Effector memory CD8-positive, alpha-beta T cell (primary cell): ENCODE measurements around the gene ALKBH5.

ENCODE experiments used
- ATAC-seq: fragments of 150-1000 bp; cut with Tn5 transposase; replicated peaks from 2 replicates; pipeline ENCODE4 v1.10.0; 2021; ENCODE audit warnings: mild to moderate bottlenecking, moderate library complexity
- DNase-seq, 3 experiments: peaks; one replicate each; pipeline ENCODE4 v3.0.0; 2021
- H3K27ac Mint-ChIP-seq, 2 donors: one replicate each; pipeline ENCODE4 v1.8.0; 2022; ENCODE audit warnings: mild to moderate bottlenecking in 2 of 2, mixed read lengths in 2 of 2, moderate library complexity in 2 of 2
- H3K27me3 Mint-ChIP-seq, 2 donors: one replicate each; pipeline ENCODE4 v1.8.0; 2022; ENCODE audit warnings: mixed read lengths in 2 of 2
- H3K36me3 Mint-ChIP-seq: one replicate; pipeline ENCODE4 v1.8.0; 2022; ENCODE audit warnings: mild to moderate bottlenecking, moderate library complexity, mixed read lengths; ENCODE audit not compliant: insufficient read depth
- H3K4me1 Mint-ChIP-seq, 2 donors: one replicate each; pipeline ENCODE4 v1.8.0; 2022; ENCODE audit warnings: low read depth in 2 of 2, mixed read lengths in 2 of 2
- H3K4me3 Mint-ChIP-seq, 2 donors: one replicate each; pipeline ENCODE4 v1.8.0; 2022; ENCODE audit warnings: mild to moderate bottlenecking in 2 of 2, mixed read lengths in 2 of 2, moderate library complexity in 2 of 2
- H3K9me3 Mint-ChIP-seq, 2 donors: one replicate each; pipeline ENCODE4 v1.8.0; 2022; ENCODE audit warnings: mixed read lengths in 2 of 2

ALKBH5 gene

DNA sequence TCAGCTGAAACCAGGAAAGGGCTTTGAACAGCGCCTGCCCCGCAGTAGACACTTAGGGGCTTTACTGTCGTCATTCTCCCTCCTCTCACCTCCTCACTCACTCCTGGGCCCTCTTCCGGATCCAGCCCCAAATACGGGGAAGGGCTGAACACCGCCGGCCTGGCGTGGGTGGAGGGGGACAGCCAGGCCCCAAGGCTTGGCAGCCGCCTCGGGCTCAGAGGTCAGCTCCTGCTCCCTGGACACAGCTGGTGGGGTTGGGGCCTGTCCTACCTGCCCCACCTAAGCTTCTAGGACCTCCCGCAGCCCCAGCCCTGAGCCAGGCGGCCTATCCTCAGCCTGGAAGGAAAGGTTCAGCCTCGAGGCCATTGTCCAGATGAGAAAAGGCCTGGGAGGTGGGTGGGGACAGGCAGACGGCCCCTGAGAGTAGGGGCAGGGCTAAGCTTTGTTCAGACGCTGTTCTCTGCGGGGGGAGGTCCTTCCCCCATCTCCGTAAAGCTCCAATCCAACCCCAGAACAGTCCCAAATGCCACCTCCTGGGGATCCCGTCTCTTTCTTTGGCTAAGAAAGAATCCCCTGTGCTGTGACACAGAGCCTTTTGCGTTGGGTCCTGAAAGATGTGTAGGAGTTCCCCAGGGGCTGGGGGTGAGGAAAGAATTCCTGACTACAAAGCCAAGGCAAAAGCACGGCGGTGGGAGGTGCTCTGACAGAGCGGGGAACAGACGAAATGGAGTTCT is 40.9 kb downstream of the ALKBH5 start:
- Mint-ChIP-seq H3K27ac (peak overlapping the region in 1 of 2 donors; percentile 51), H3K9me3 (no peaks in the 10 kb centered on the region), H3K27me3 (no peaks in the 10 kb centered on the region), H3K4me3 (peak overlapping the region; percentile 60 to 97), H3K4me1 (peaks cover 30 to 35% of the 10 kb centered on the region in 2 donors), H3K36me3 (peaks cover 9% of the 10 kb centered on the region)
- no peak for DNase-seq
- ATAC-seq = no peak

DNA sequence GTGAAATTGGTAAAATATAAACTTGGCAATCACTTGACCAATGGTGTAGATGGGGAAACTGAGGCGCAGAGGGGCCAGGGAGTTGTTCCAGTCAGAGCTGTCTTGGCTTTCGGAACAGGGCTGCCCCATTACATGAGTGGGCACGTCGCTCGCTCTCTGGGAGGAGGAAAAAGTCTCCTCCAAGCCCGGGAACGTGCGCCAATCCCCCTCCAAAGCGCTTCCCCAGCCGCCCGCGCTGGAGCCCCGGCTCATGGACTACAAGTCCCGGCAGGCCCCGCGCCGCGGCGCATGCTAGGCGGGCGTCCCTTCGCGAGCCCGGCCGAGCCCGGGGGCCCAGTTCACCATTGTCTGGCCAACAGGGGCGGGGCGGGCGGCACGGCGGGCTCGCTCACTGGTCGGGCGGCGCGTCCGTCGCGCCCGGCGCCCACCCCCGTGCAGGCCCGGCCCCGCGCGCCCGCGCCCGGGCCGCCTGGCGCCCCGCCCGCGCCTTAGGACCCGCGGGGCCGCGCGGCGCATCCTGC is 41.6 kb downstream of the ALKBH5 start, which contains the start of gene LLGL1:
Gene LLGL1, plus strand, starts transcription at position 515 of the 521 bp plus-strand sequence. CDS start 48 bp downstream, outside the sequence.
- Mint-ChIP-seq H3K9me3 (no peaks in the 10 kb centered on the region), H3K36me3 (peaks cover 9% of the 10 kb centered on the region)

DNA sequence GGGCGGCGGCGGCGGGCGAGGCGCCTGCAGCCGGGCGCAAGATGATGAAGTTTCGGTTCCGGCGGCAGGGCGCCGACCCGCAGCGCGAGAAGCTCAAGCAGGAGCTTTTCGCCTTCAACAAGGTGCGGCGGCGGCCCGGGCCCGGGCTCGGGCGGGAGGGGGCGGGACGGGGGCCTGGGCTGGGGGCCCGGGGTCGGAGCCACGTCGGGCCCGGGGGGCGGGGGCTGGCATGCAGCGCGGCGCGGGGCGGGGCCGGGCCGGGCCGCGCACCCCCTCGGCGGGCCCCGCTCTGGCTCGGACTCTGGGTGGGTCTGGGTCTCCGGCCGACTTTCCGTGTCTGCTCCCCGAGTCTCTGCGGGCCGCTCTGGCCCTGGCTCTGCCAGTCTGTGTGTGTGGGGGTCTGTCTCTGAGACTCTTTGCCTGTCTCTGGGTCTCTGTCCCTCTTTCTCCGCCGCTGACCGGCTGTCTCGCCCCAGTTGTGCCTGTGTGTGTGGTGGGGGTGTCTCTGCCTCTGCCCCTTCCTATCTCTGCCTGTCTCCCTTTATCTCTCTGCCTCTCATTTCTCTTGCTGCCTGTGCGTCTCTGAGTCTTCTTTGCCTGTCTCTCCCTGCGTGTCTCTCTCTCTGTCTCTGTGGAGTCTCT is 42.1 kb downstream of the ALKBH5 start:
- Mint-ChIP-seq H3K4me3 (peak overlapping the region; percentile 88 to 97), H3K27me3 (no peaks in the 10 kb centered on the region), H3K4me1 (peaks cover 30 to 35% of the 10 kb centered on the region in 2 donors), H3K9me3 (no peaks in the 10 kb centered on the region), H3K36me3 (peaks cover 9% of the 10 kb centered on the region), H3K27ac (peak overlapping the region; percentile 59 to 87)
- DNase-seq (no peak), ATAC-seq (no peak)

More for the DNA sequence above, 41.6 kb downstream of the ALKBH5 start, which contains the start of gene LLGL1:
- H3K4me1 Mint-ChIP-seq = peaks cover 30 to 35% of the 10 kb centered on the region in 2 donors
- H3K4me3 Mint-ChIP-seq = peak within 1 kb of the TSS; percentile 88 to 97
- peak within 1 kb of the TSS; percentile 59 to 87 for H3K27ac Mint-ChIP-seq
- ATAC-seq = peak; percentile 98
- DNase-seq = peak; percentile 93 to 95 (median 95)
- no peaks in the 10 kb centered on the region for H3K27me3 Mint-ChIP-seq

DNA sequence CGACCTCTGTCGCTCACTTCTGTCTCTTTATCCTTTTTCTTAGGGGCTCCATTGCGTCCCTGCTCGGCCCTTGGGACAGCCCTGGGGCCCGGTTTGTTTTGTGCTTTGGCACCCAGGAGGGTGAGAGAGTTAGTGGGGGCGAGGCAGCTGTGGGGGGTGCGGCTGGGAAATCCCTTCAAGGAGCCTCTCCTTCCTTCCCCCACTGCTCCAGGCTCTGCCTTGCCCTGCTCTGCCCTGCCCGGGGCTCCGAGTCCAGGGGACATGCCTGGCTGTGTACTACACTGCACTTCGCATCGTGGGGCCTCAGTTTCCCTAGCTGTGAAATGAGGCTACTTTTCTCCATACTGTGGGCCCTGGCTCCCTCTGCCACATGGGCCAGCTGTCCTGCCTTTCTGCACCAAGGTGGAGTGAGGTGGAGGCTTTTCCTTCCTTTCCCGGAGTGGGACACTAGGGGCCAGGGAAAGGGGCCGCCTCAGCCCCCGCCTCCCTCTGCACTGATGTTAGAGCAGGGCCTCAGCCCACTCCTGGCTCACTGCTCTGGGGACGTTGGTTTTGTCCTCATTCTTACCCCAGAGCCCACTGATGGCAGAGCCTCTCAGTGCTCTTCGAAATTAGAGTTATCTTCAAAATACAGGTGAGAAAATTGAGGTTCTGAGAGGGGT is 42.8 kb downstream of the ALKBH5 start:
- Mint-ChIP-seq H3K9me3 (no peaks in the 10 kb centered on the region), H3K4me1 (peaks cover 30 to 35% of the 10 kb centered on the region in 2 donors), H3K27ac (peak overlapping the region; percentile 59 to 87), H3K27me3 (no peaks in the 10 kb centered on the region), H3K36me3 (peaks cover 9% of the 10 kb centered on the region), H3K4me3 (peak overlapping the region; percentile 88 to 97)
- no peak for ATAC-seq
- DNase-seq = no peak

DNA sequence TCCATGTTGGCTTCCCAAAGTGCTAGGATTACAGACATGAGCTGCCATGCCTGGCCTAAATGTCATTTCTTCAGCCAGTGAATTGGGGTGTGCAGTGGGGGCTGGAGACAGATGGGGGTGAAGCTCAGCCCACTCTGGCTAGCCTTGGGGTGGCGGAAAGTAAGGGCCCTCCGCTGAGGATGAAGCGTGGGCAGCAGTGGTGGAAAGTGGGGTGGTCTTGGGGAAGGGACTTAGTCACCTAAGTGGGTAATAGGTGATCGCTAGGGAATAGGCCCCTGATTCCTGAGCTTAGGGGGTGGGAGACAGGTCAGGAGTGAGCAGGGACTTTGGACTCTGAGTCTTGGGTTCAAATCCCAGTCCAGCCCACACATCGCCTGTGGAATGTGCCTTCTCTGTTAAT is 44.0 kb downstream of the ALKBH5 start:
- ATAC-seq (no peak), DNase-seq (no peak)
- Mint-ChIP-seq H3K27me3 (no peaks in the 10 kb centered on the region), H3K36me3 (peaks cover 7% of the 10 kb centered on the region), H3K9me3 (no peaks in the 10 kb centered on the region), H3K27ac (peak overlapping the region in 1 of 2 donors; percentile 62), H3K4me1 (peaks cover 30 to 35% of the 10 kb centered on the region in 2 donors), H3K4me3 (no peak overlapping the region)

DNA sequence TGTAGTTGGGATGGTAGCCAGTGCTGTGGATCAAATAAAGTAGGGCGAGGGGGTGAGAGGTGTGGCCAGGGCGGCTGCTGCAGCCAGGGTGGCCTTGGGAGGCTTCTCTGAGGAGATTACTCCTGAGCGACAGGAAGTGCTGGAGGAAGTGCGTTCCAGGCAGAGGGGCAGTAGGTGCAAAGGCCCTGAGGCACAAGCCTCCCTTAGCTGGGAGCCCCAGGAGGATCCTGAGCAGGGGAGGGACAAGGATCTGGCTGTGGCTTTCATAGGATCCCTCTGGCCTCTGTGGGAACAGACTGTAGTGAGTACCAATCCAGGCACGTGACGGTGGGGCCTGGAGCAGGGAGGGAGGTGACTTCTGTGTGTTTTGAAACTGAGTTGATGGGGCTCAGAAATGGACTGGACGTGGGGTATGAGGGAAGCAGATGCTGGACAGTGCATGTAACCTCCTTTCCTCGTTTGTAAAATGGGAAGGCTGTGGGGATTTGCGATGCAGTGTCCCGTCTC is 44.6 kb downstream of the ALKBH5 start:
- no peak overlapping the region for H3K27ac Mint-ChIP-seq
- H3K4me1 Mint-ChIP-seq = peaks cover 30 to 35% of the 10 kb centered on the region in 2 donors
- H3K9me3 Mint-ChIP-seq = no peaks in the 10 kb centered on the region
- H3K4me3 Mint-ChIP-seq = no peak overlapping the region
- ATAC-seq = no peak
- no peak for DNase-seq
- peaks cover 7% of the 10 kb centered on the region for H3K36me3 Mint-ChIP-seq
- no peaks in the 10 kb centered on the region for H3K27me3 Mint-ChIP-seq

DNA sequence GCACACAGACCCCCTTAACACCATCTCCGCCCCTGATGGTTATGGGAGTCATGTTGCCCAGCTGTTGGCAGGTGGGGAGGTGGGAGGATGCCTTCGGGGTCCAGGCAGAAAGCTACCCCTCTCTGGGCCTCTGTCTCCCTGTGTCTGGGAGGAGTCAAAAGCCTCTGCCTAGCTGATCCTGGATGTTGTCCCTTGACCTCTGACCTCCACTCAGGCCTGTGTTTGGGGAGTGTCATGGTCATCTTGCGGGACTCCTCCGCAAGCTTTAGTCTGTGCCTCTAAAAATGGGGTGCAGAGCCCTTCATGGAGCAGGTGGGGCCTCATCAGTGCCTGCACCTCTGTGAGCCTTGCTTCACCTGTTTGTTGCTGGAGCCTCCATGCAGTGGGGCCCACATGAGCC is 45.6 kb downstream of the ALKBH5 start:
- no peak for ATAC-seq

DNA sequence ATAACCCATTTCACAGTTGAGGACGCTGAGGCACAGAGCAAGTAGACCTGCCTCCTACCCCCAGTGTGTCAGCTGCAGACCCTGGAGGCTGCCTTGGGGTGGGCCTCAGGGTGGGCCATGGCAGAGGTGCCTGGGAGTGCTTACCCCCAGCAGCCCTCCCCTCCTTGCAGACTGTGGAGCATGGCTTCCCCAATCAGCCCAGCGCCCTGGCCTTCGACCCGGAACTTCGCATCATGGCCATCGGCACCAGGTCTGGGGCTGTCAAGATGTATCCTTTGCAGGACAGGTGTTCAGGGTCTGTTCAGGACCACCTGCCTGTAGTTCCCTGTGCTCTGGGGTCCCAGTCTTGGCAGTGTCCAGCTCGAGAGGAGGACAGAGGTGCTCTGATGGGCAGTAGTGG is 46.1 kb downstream of the ALKBH5 start:
- H3K27me3 Mint-ChIP-seq = no peaks in the 10 kb centered on the region
- no peak overlapping the region for H3K27ac Mint-ChIP-seq
- no peaks in the 10 kb centered on the region for H3K9me3 Mint-ChIP-seq
- H3K4me3 Mint-ChIP-seq = no peak overlapping the region
- peaks cover 6% of the 10 kb centered on the region for H3K36me3 Mint-ChIP-seq
- ATAC-seq = no peak
- H3K4me1 Mint-ChIP-seq = peaks cover 29 to 34% of the 10 kb centered on the region in 2 donors
- no peak for DNase-seq

More for the DNA sequence above, 45.6 kb downstream of the ALKBH5 start:
- Mint-ChIP-seq H3K4me1 (peaks cover 30 to 35% of the 10 kb centered on the region in 2 donors), H3K27me3 (no peaks in the 10 kb centered on the region), H3K4me3 (no peak overlapping the region), H3K27ac (no peak overlapping the region), H3K9me3 (no peaks in the 10 kb centered on the region), H3K36me3 (peaks cover 7% of the 10 kb centered on the region)
- no peak for DNase-seq

DNA sequence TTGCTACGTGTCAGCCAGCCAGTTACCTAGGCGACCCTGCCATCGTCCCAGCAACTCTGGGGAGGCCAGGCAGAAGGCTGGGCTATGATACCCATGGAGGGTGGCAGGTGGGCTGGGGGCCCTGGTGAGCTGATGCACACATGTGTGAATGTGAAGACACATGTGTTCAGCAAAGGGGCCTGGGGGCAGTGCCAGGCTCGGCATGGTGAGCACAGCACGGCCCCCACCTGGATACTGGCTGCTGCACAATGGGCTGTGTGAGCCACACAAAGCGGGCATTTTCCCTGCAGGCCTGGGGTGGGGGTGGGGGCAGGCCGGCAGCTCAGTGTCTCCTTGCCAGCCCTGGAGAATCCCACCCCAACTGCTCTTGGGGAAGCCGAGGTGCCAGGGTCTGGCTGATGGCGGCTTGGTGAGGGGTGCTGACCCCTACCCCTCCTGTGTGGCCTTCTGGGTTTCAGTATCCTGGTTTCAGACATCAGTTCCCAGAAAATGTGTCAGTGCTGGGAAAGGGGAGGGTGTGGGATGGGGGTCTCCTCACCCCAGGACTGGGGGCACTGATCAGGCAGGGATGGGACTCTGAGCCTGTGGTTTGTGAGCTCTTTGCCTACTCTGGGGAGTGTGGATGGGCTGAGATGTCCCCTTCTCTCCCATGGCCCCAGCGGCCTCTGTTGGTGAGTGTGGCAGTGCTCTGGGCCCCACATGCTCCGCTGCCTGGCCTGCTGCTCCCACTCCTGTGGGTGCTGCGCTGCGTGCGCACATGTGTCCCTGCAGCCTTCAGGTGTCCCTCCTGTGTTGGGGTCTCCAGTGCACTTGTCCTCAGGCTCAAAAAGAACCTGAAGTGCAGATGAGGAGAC is 46.9 kb downstream of the ALKBH5 start:
- H3K27me3 Mint-ChIP-seq = no peaks in the 10 kb centered on the region
- DNase-seq = no peak
- no peak overlapping the region for H3K27ac Mint-ChIP-seq
- no peak for ATAC-seq
- H3K9me3 Mint-ChIP-seq = no peaks in the 10 kb centered on the region
- H3K4me3 Mint-ChIP-seq = no peak overlapping the region
- peaks cover 4% of the 10 kb centered on the region for H3K36me3 Mint-ChIP-seq
- peaks cover 28 to 30% of the 10 kb centered on the region in 2 donors for H3K4me1 Mint-ChIP-seq

DNA sequence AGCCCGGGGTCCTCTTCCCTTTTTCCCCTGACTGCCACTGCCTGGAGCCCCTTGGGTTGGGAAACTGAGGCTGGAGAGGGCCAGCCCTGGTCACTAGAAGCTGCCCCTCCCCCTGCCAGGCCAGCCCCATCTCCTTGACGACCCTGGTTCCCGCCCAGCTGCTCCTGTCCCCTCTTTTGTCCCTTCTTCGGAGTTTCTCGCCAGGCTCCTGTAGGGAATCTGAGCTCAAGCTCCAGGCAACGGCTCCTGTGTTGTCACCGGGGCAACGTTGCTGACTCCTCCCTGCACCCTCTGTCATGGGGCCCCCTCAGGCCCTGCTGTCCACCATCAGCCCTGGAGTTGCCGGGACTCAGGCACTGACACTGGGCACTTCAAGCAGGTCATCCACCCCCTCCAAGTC is 47.5 kb downstream of the ALKBH5 start:
- no peak for ATAC-seq
- H3K27me3 Mint-ChIP-seq = no peaks in the 10 kb centered on the region
- H3K36me3 Mint-ChIP-seq = peaks cover 4% of the 10 kb centered on the region
- H3K4me3 Mint-ChIP-seq = no peak overlapping the region
- H3K4me1 Mint-ChIP-seq = peaks cover 25 to 27% of the 10 kb centered on the region in 2 donors
- no peak for DNase-seq
- H3K27ac Mint-ChIP-seq = no peak overlapping the region
- no peaks in the 10 kb centered on the region for H3K9me3 Mint-ChIP-seq

DNA sequence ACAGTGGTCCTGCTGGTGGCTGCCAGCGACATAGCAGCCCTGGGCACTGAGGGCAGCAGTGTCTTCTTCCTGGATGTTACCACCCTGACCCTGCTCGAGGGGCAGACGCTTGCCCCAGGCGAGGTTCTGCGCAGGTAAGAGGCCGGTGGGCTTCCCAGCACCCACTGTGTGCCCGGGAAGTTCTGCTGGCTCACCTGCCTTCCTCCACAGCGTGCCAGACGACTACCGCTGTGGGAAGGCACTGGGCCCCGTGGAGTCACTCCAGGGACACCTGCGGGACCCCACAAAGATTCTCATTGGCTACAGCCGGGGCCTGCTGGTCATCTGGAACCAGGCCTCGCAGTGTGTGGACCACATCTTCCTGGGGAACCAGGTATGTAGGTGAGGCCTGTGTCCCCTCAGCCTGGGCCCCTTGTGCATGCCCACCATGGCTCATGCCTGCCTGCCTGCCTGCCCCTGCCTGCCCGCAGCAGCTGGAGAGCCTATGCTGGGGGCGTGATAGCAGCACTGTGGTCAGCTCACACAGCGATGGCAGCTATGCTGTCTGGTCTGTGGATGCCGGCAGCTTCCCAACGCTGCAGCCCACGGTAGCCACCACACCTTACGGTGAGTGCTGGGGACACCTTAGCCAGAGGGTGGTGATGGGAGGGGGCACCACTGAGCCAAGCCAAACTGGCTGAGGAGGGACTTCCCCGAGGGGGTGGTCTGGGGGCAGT is 50.3 kb downstream of the ALKBH5 start:
- Mint-ChIP-seq H3K36me3 (peaks cover 16% of the 10 kb centered on the region), H3K4me1 (peaks cover under 1 to 2% of the 10 kb centered on the region in 2 donors), H3K4me3 (no peak overlapping the region), H3K27me3 (no peaks in the 10 kb centered on the region), H3K9me3 (no peaks in the 10 kb centered on the region), H3K27ac (no peak overlapping the region)
- DNase-seq = no peak
- no peak for ATAC-seq

DNA sequence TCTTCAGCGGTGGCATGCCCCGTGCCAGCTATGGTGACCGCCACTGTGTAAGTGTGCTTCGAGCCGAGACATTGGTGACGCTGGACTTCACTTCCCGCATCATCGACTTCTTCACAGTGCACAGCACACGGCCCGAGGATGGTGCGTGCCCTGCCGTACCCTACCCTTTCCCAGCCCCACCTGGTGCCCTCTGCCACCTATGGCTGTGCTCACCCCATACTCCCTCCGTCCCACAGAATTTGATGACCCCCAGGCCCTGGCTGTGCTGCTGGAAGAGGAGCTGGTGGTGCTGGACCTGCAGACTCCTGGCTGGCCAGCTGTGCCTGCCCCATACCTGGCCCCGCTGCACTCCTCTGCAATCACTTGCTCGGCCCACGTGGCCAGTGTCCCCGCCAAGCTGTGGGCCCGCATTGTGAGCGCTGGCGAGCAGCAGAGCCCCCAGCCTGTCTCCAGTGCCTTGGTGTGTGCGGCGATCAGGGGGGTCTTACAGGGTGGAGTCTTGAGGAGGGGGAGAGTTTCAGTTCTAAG is 51.3 kb downstream of the ALKBH5 start:
- no peak overlapping the region for H3K4me3 Mint-ChIP-seq
- peaks cover 0 to 1% of the 10 kb centered on the region in 2 donors for H3K4me1 Mint-ChIP-seq
- DNase-seq = no peak
- H3K27me3 Mint-ChIP-seq = no peaks in the 10 kb centered on the region
- peaks cover 12% of the 10 kb centered on the region for H3K36me3 Mint-ChIP-seq
- H3K9me3 Mint-ChIP-seq = no peaks in the 10 kb centered on the region
- no peak for ATAC-seq
- peak overlapping the region in 1 of 2 donors; percentile 49 for H3K27ac Mint-ChIP-seq
